K562 (cell line): ENCODE data around the gene COMMD4. TPM values are rescaled to one million over a fixed set of nuclear protein-coding genes. Genes with fewer than 3 reads are reported as not detected.
A peak's percentile ranks its signal among the peaks of the same experiment; 100 is the strongest.

Experiments used
- ARID2 ChIP-seq: fragments of 450-650 bp; IDR thresholded peaks from 2 replicates; pipeline ENCODE4 v1.6.1; 2017; ENCODE audit warnings: antibody characterized with exemption, mild to moderate bottlenecking
- DNMT1 ChIP-seq: fragments of 450-650 bp; IDR thresholded peaks from 2 replicates; pipeline ENCODE4 v1.6.1; 2016; ENCODE audit warnings: antibody characterized with exemption, mild to moderate bottlenecking
- E2F8 ChIP-seq: fragments of 450-650 bp; IDR thresholded peaks from 2 replicates; pipeline ENCODE4 v1.7.1; 2018; ENCODE audit warnings: mild to moderate bottlenecking, low read depth; ENCODE audit not compliant: partially characterized antibody
- ETV5 ChIP-seq: sonication (generic); formaldehyde crosslinking; IDR thresholded peaks from 2 replicates; pipeline ENCODE4 v1.4.0; 2020; ENCODE audit warnings: low read depth, mild to moderate bottlenecking, missing genetic modification reagents
- GABPA ChIP-seq: fragments of 200-800 bp; sonication (Bioruptor generic); conservative IDR thresholded peaks from 2 replicates; pipeline ENCODE4 v1.6.1; 2016; ENCODE audit warnings: low read depth, missing genetic modification characterization, missing compliant biosample characterization
- GATAD2B ChIP-seq: fragments of 450-650 bp; IDR thresholded peaks from 2 replicates; pipeline ENCODE4 v1.6.1; 2017; ENCODE audit warnings: mild to moderate bottlenecking, borderline replicate concordance
- HLTF ChIP-seq: fragments of 450-650 bp; IDR thresholded peaks from 2 replicates; pipeline ENCODE4 v1.6.1; 2016
- HMGN3 ChIP-seq: IDR thresholded peaks from 2 replicates; pipeline ENCODE4 v1.6.1; 2011; ENCODE audit warnings: borderline replicate concordance, low read depth, mild to moderate bottlenecking, mixed read lengths, low read length; ENCODE audit not compliant: insufficient read length; ENCODE audit errors: extremely low read depth
- POLR2G ChIP-seq: fragments of 200-400 bp; formaldehyde crosslinking; IDR thresholded peaks from 2 replicates; pipeline ENCODE4 v1.6.1; 2017; ENCODE audit warnings: low read depth, mild to moderate bottlenecking, antibody characterized with exemption, low read length, moderate library complexity
- STAT5B ChIP-seq: fragments of 250-450 bp; sonication (Bioruptor Pico); IDR thresholded peaks from 2 replicates; pipeline ENCODE4 v1.8.0; 2021; ENCODE audit warnings: mild to moderate bottlenecking, inconsistent platforms
- SUPT5H ChIP-seq: fragments of 450-650 bp; IDR thresholded peaks from 2 replicates; pipeline ENCODE4 v1.6.1; 2016
- TAF1 ChIP-seq: IDR thresholded peaks from 2 replicates; pipeline ENCODE4 v1.6.1; 2011; ENCODE audit warnings: mild to moderate bottlenecking, low read length, moderate library complexity; ENCODE audit not compliant: insufficient read depth, control insufficient read depth, severe bottlenecking; ENCODE audit errors: extremely low read depth
- TAF9B ChIP-seq: fragments of 450-650 bp; IDR thresholded peaks from 2 replicates; pipeline ENCODE4 v1.6.1; 2018; ENCODE audit warnings: mild to moderate bottlenecking; ENCODE audit not compliant: partially characterized antibody
- ZNF583 ChIP-seq: fragments of 250-450 bp; sonication (Bioruptor Pico); IDR thresholded peaks from 2 replicates; pipeline ENCODE4 v1.4.0; 2020
- ZNF695 ChIP-seq: fragments of 450-650 bp; formaldehyde crosslinking; IDR thresholded peaks from 2 replicates; pipeline ENCODE4 v1.4.0; 2020; ENCODE audit warnings: mild to moderate bottlenecking, moderate library complexity
- ZNF707 ChIP-seq: fragments of 250-450 bp; sonication (Bioruptor Pico); conservative IDR thresholded peaks from 2 replicates; pipeline ENCODE4 v1.8.0; 2022; ENCODE audit warnings: inconsistent platforms, mild to moderate bottlenecking, moderate library complexity
- polyA plus RNA-seq, 8 experiments: library from polyadenylated mRNA; depleted of rRNA in 4 of 8; stranded (reverse) in 5 of 8; unstranded in 3 of 8; fragments of >200 nt; fragmentation: Nextera tagmentation in 2 of 8; fragmentation: Illumina TruSeq in 1 of 8; extraction: Ambion mirVana in 2 of 8; extraction: Trizol in 1 of 8; gene quantifications; 2 replicates each; pipeline versions ENCODE4 v1.2.1 to v1.2.3, GENCODE V29; 2011 to 2014; ENCODE audit warnings: inconsistent platforms in 1 of 8, missing spikeins in 1 of 8
- total RNA-seq, 7 experiments: library from RNA; depleted of rRNA in 6 of 7; stranded (reverse); fragments of >200 nt in 6 of 7; fragmentation: Illumina TruSeq in 2 of 7; extraction: Trizol in 2 of 7; gene quantifications; 2 replicates each; pipeline versions ENCODE4 v1.2.1 to v1.2.3, GENCODE V29; 2011 to 2021; ENCODE audit warnings: low replicate concordance in 1 of 7
- TF ChIP-seq, protein P1 (sequence below): fragments of 450-650 bp; IDR thresholded peaks from 2 replicates; pipeline ENCODE4 v1.6.1; 2016; ENCODE audit warnings: borderline replicate concordance
- TF ChIP-seq, protein P2 (sequence below): fragments of 200-800 bp; sonication (Bioruptor generic); IDR thresholded peaks from 2 replicates; pipeline ENCODE4 v1.6.1; 2017; ENCODE audit warnings: missing genetic modification characterization, missing compliant biosample characterization
- TF ChIP-seq, protein P3 (sequence below): fragments of 250-450 bp; sonication (Bioruptor Pico); IDR thresholded peaks from 2 replicates; pipeline ENCODE4 v1.5.1; 2021; ENCODE audit warnings: mild to moderate bottlenecking

The COMMD4 gene
- total and polyA plus RNA-seq, 9 of the 15 experiments (the other 6 are each of a cell fraction or from before 2014, with no cell fraction given): 20.4 to 140 (median 63.9) TPM

DNA sequence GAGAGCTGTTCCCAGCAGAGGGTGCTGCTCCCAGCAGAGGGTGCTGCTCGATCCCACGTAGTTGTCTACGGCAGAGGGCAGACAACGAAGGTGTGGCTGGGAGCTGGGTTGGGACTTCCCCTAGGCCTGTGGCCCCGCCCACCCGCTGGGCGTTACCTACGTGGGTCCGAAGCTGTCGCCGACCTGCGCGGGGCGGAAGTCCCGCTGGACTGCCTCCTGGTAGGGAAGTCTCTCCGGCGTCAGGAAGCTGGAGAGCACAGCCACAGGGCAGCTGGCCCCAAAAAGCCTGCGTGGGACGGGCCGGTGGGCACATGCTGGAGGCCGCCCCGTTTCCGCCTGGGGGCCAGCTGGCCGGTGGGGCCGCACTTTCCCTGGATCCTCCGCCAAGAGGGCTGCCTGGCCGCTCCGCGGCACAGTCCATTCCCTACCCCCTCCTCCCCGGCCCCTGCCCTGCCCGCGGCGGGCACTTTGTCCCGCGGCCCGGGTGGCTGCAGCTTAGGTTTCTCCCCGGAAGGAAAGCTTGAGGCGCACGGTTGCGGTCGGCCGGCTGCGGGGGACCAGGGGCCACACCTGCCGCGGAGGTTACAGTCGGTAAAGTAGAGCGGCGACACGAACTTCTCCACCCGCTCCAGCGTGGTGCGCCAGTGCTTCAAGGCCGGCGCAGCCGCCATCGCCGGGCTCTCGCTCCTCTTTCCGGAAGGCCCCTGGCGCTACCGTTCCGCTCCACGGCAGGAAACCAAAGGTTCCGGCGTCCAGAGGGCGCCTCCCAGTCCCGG, 32.2 kb downstream of the COMMD4 start, which contains the start of gene MAN2C1 (continued):
- TF ChIP-seq E2F8 (peak; percentile 86), DNMT1 (no peak), HMGN3 (peak; percentile 81), POLR2G (peak; percentile 98), HLTF (no peak), STAT5B (no peak), ARID2 (no peak), GATAD2B (peak; percentile 28; the same call in 1 of the 2 replicates), TAF9B (peak; percentile 97), ZNF583 (CRISPR knock-in tag) (no peak; the same call in 1 of the 2 replicates), ZNF707 (no peak), ETV5 (CRISPR knock-in tag) (peak; percentile 50), SUPT5H (peak; percentile 97), TAF1 (peak; percentile 96), ZNF695 (CRISPR knock-in tag) (no peak), GABPA (tag) (peak; percentile 99)
- TF ChIP-seq, protein P1, sequence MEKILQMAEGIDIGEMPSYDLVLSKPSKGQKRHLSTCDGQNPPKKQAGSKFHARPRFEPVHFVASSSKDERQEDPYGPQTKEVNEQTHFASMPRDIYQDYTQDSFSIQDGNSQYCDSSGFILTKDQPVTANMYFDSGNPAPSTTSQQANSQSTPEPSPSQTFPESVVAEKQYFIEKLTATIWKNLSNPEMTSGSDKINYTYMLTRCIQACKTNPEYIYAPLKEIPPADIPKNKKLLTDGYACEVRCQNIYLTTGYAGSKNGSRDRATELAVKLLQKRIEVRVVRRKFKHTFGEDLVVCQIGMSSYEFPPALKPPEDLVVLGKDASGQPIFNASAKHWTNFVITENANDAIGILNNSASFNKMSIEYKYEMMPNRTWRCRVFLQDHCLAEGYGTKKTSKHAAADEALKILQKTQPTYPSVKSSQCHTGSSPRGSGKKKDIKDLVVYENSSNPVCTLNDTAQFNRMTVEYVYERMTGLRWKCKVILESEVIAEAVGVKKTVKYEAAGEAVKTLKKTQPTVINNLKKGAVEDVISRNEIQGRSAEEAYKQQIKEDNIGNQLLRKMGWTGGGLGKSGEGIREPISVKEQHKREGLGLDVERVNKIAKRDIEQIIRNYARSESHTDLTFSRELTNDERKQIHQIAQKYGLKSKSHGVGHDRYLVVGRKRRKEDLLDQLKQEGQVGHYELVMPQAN: peak; percentile 88
- TF ChIP-seq, protein P2, sequence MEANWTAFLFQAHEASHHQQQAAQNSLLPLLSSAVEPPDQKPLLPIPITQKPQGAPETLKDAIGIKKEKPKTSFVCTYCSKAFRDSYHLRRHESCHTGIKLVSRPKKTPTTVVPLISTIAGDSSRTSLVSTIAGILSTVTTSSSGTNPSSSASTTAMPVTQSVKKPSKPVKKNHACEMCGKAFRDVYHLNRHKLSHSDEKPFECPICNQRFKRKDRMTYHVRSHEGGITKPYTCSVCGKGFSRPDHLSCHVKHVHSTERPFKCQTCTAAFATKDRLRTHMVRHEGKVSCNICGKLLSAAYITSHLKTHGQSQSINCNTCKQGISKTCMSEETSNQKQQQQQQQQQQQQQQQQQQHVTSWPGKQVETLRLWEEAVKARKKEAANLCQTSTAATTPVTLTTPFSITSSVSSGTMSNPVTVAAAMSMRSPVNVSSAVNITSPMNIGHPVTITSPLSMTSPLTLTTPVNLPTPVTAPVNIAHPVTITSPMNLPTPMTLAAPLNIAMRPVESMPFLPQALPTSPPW (CRISPR knock-in tag): peak; percentile 77
- TF ChIP-seq, protein P3, sequence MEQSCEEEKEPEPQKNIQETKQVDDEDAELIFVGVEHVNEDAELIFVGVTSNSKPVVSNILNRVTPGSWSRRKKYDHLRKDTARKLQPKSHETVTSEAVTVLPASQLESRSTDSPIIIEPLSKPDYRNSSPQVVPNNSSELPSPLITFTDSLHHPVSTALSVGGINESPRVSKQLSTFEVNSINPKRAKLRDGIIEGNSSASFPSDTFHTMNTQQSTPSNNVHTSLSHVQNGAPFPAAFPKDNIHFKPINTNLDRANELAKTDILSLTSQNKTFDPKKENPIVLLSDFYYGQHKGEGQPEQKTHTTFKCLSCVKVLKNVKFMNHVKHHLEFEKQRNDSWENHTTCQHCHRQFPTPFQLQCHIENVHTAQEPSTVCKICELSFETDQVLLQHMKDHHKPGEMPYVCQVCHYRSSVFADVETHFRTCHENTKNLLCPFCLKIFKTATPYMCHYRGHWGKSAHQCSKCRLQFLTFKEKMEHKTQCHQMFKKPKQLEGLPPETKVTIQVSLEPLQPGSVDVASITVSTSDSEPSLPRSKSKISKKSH (CRISPR knock-in tag): no peak
